K562 (cell line): Measurements from ENCODE around the gene GMNC. TPM values are rescaled to one million over a fixed set of nuclear protein-coding genes. Genes with fewer than 3 reads are reported as not detected.

Source experiments
- ATAC-seq: fragments of 200-7000 bp; cut with Tn5 transposase; 3 replicates; pipeline ENCODE4 v1.9.1; 2020; ENCODE audit warnings: moderate library complexity
- BruUV-seq: library from RNA; stranded (reverse); fragments of 400-500 nt; replicated peaks from 2 replicates; lab custom pipeline; 2021; lab: Mats Ljungman, UMichigan
- CTCF ChIA-PET: fragments of 300-600 bp; formaldehyde crosslinking; extraction: SDS; loops from one replicate; lab custom pipeline; 2021; ENCODE audit warnings: low intra/inter-chr PET ratio; lab: Yijun Ruan, JAX
- POLR2A ChIA-PET: fragments of 300-600, 350-650 bp; sonication (Branson Sonifier 250); formaldehyde crosslinking; extraction: SDS; loops from one replicate; lab custom pipeline; 2021; ENCODE audit warnings: antibody characterized with exemption, inconsistent platforms; lab: Yijun Ruan, JAX
- DNase-seq, 4 experiments: peaks; one replicate each; pipeline versions ENCODE4 v3.0.0 to v3.0.0-alpha.2; 2011 to 2018; ENCODE audit warnings: low spot score in 3 of 4, mixed read lengths in 3 of 4; ENCODE audit errors: extremely low read depth in 1 of 4
- FAIRE-seq: peaks from 2 replicates; lab custom pipeline; 2011; peaks lifted over from hg19 to GRCh38; lab: Jason Lieb, UNC
- H2AFZ ChIP-seq: 2 replicates; pipeline ENCODE4 v1.6.0; 2011; ENCODE audit warnings: low read depth, low read length, control low read depth, inconsistent platforms
- H3K27ac ChIP-seq: fragments of 200-600 bp; 3 replicates; pipeline ENCODE4 v1.8.0; 2011; ENCODE audit warnings: low read depth, mild to moderate bottlenecking, control low read depth, inconsistent platforms, low read length, moderate library complexity, mixed read lengths; ENCODE audit errors: extremely low read depth
- H3K27me3 ChIP-seq, 2 experiments: fragments of 300-600 bp in 1 of 2; 2 replicates in 1 of 2; 3 replicates in 1 of 2; pipeline versions ENCODE4 v1.6.0 to v1.8.0; 2011; ENCODE audit warnings: inconsistent platforms in 2 of 2, low read length in 2 of 2, mild to moderate bottlenecking in 1 of 2, mixed read lengths in 1 of 2, moderate library complexity in 1 of 2; ENCODE audit not compliant: control insufficient read depth in 2 of 2, insufficient read depth in 2 of 2
- H3K36me3 ChIP-seq: fragments of 300-600 bp; 3 replicates; pipeline ENCODE4 v1.8.0; 2011; ENCODE audit warnings: mild to moderate bottlenecking, low read length, inconsistent platforms; ENCODE audit not compliant: control insufficient read depth, insufficient read depth
- H3K4me1 ChIP-seq, 2 experiments: fragments of 200-600 bp in 1 of 2; replicated peaks in 1 of 2; 2 replicates in 1 of 2; 3 replicates in 1 of 2; pipeline versions ENCODE4 v1.5.1 to v1.8.0; 2011; ENCODE audit warnings: inconsistent platforms in 2 of 2, low read length in 2 of 2, mild to moderate bottlenecking in 1 of 2, mixed read lengths in 1 of 2, moderate library complexity in 1 of 2; ENCODE audit not compliant: control insufficient read depth in 2 of 2, insufficient read depth in 2 of 2
- H3K4me2 ChIP-seq: 2 replicates; pipeline ENCODE4 v1.6.1; 2011; ENCODE audit warnings: low read length, control low read depth, inconsistent platforms, mixed read lengths; ENCODE audit not compliant: insufficient read depth
- H3K4me3 ChIP-seq: fragments of 200-600 bp; sonication (generic), shearing (Covaris generic); 2 replicates; pipeline ENCODE4 v1.5.1; 2016; ENCODE audit warnings: control low read depth, inconsistent platforms
- H3K79me2 ChIP-seq: fragments of 200-600 bp; 3 replicates; pipeline ENCODE4 v1.8.0; 2011; ENCODE audit warnings: low read length, inconsistent platforms; ENCODE audit not compliant: control insufficient read depth, insufficient read depth
- H3K9ac ChIP-seq, 2 experiments: 2 replicates each; pipeline versions ENCODE4 v1.6.0 to v1.6.1; 2011; ENCODE audit warnings: low read depth in 2 of 2, low read length in 2 of 2, control low read depth in 1 of 2, inconsistent platforms in 1 of 2, mild to moderate bottlenecking in 1 of 2, mixed read lengths in 1 of 2; ENCODE audit not compliant: insufficient read depth in 1 of 2
- H3K9me1 ChIP-seq: one replicate; pipeline ENCODE4 v1.6.0; 2011; ENCODE audit warnings: inconsistent platforms, mild to moderate bottlenecking, low read length, moderate library complexity; ENCODE audit not compliant: control insufficient read depth, insufficient read depth
- H3K9me3 ChIP-seq: replicated peaks from 2 replicates; pipeline ENCODE4 v1.5.1; 2011; ENCODE audit warnings: low read depth, low read length, inconsistent platforms; ENCODE audit not compliant: control insufficient read depth, insufficient read depth
- H4K20me1 ChIP-seq: replicated peaks from 2 replicates; pipeline ENCODE4 v1.6.1; 2011; ENCODE audit warnings: low read length, inconsistent platforms, mixed read lengths; ENCODE audit not compliant: control insufficient read depth, insufficient read depth
- CEBPG ChIP-seq, 3 experiments: fragments of 200-800 bp in 1 of 3; sonication (Bioruptor generic) in 1 of 3; sonication (generic) in 1 of 3; formaldehyde crosslinking in 1 of 3; IDR thresholded peaks in 2 of 3; conservative IDR thresholded peaks in 1 of 3; 2 replicates each; pipeline versions ENCODE4 v1.6.1 to v1.8.0; 2016 to 2022; ENCODE audit warnings: missing compliant biosample characterization in 2 of 3, missing genetic modification characterization in 2 of 3, mild to moderate bottlenecking in 1 of 3, missing genetic modification reagents in 1 of 3
- CREBBP ChIP-seq: IDR thresholded peaks from one replicate; pipeline ENCODE4 v1.6.1; 2012; ENCODE audit warnings: low read depth, mild to moderate bottlenecking, control low read depth, inconsistent platforms, low read length
- FOXK1 ChIP-seq: sonication (generic); formaldehyde crosslinking; IDR thresholded peaks from 2 replicates; pipeline ENCODE4 v1.8.0; 2022; ENCODE audit warnings: missing genetic modification reagents, mild to moderate bottlenecking, borderline replicate concordance
- HOXB6 ChIP-seq: fragments of 250-450 bp; sonication (Bioruptor Pico); IDR thresholded peaks from 2 replicates; pipeline ENCODE4 v1.5.1; 2022; ENCODE audit warnings: mild to moderate bottlenecking, borderline replicate concordance
- MCM2 ChIP-seq: fragments of 450-650 bp; IDR thresholded peaks from 2 replicates; pipeline ENCODE4 v1.6.1; 2017; ENCODE audit warnings: low read depth, mild to moderate bottlenecking
- MCM5 ChIP-seq: fragments of 450-650 bp; IDR thresholded peaks from 2 replicates; pipeline ENCODE4 v1.6.1; 2016; ENCODE audit warnings: low read depth
- MIER1 ChIP-seq: fragments of 450-650 bp; IDR thresholded peaks from 2 replicates; pipeline ENCODE4 v1.6.1; 2016; ENCODE audit warnings: antibody characterized with exemption, mild to moderate bottlenecking, low read depth
- TEAD1 ChIP-seq, 2 experiments: fragments of 450-650 bp in 1 of 2; sonication (generic) in 1 of 2; formaldehyde crosslinking; IDR thresholded peaks; 2 replicates each; pipeline versions ENCODE4 v1.4.0 to v1.8.0; 2020 to 2022; ENCODE audit warnings: mild to moderate bottlenecking in 2 of 2, missing genetic modification reagents in 1 of 2
- ZNF707 ChIP-seq: fragments of 250-450 bp; sonication (Bioruptor Pico); conservative IDR thresholded peaks from 2 replicates; pipeline ENCODE4 v1.8.0; 2022; ENCODE audit warnings: inconsistent platforms, mild to moderate bottlenecking, moderate library complexity
- WGBS: fragments of 100-300 bp; shearing (Covaris generic); methylation state at CpG from one replicate; pipeline ENCODE4 v1.1.6; 2016; ENCODE audit warnings: low coverage, mixed read lengths; ENCODE audit not compliant: insufficient coverage; ENCODE audit errors: missing lambda C conversion rate; 5-methylcytosine and 5-hydroxymethylcytosine counted together
- in situ Hi-C: fragments of 300-500 bp; cut with MboI; formaldehyde crosslinking; loops from 4 replicates; pipeline ENCODE4 v1.15.0; 2018; ENCODE audit warnings: inconsistent platforms, mixed read lengths
- intact Hi-C: fragments of 100-400 bp; cut with micrococcal nuclease; formaldehyde crosslinking; loops from 2 replicates; pipeline ENCODE4 v1.14.2; 2022
- polyA plus RNA-seq, 8 experiments: library from polyadenylated mRNA; depleted of rRNA in 4 of 8; stranded (reverse) in 5 of 8; unstranded in 3 of 8; fragments of >200 nt; fragmentation: Nextera tagmentation in 2 of 8; fragmentation: Illumina TruSeq in 1 of 8; extraction: Ambion mirVana in 2 of 8; extraction: Trizol in 1 of 8; gene quantifications; 2 replicates each; pipeline versions ENCODE4 v1.2.1 to v1.2.3, GENCODE V29; 2011 to 2014; ENCODE audit warnings: inconsistent platforms in 1 of 8, missing spikeins in 1 of 8
- total RNA-seq, 7 experiments: library from RNA; depleted of rRNA in 6 of 7; stranded (reverse); fragments of >200 nt in 6 of 7; fragmentation: Illumina TruSeq in 2 of 7; extraction: Trizol in 2 of 7; gene quantifications; 2 replicates each; pipeline versions ENCODE4 v1.2.1 to v1.2.3, GENCODE V29; 2011 to 2021; ENCODE audit warnings: low replicate concordance in 1 of 7

GMNC gene
- total and polyA plus RNA-seq, 9 of the 15 experiments (the other 6 are each of a cell fraction or from before 2014, with no cell fraction given) = not detected

GRCh38 chr3:190909908-190910307 lies 47.4 kb upstream of the GMNC start:
- TF ChIP-seq CEBPG (CRISPR knock-in tag; IDR thresholded peaks at IDR 0.05) = no peak
- no peak for TF ChIP-seq CEBPG (tag; conservative IDR thresholded peaks at IDR 0.05 in 1 of 2, IDR thresholded peaks at IDR 0.05 in 1 of 2)
- TF ChIP-seq CREBBP = no peak
- no peak for TF ChIP-seq FOXK1 (CRISPR knock-in tag)
- no peak for TF ChIP-seq TEAD1 (CRISPR knock-in tag; IDR thresholded peaks at IDR 0.05)
- TF ChIP-seq HOXB6 (CRISPR knock-in tag) = no peak
- TF ChIP-seq MCM5 = no peak
- no peak for TF ChIP-seq MIER1
- TF ChIP-seq ZNF707 = no peak
- no peak for TF ChIP-seq MCM2
- no peaks in the 10 kb centered on the region for H4K20me1 ChIP-seq
- ChIA-PET CTCF (no interaction called here), POLR2A (no interaction called here)
- H3K9ac ChIP-seq = no peak overlapping the region
- 0% methylated on average over 9 of the region's 9 CpGs for WGBS
- no peak for ATAC-seq
- no peak for FAIRE-seq
- no peak for DNase-seq
- H3K36me3 ChIP-seq = no peaks in the 10 kb centered on the region
- H2AFZ ChIP-seq = no peak overlapping the region
- no peaks in the 10 kb centered on the region for H3K9me3 ChIP-seq
- H3K4me2 ChIP-seq = no peak overlapping the region
- no peaks in the 10 kb centered on the region for H3K4me1 ChIP-seq
- H3K79me2 ChIP-seq = no peaks in the 10 kb centered on the region
- in situ Hi-C loops (no loop called here), intact Hi-C loops (no loop called here)
- H3K9me1 ChIP-seq = no peaks in the 10 kb centered on the region
- H3K27me3 ChIP-seq = no peaks in the 10 kb centered on the region
- H3K27ac ChIP-seq = no peak overlapping the region
- H3K4me3 ChIP-seq = no peak overlapping the region
- no TSS peak for BruUV-seq
